Lower leg skin (tissue), 4 donors: ENCODE results near the gene AEBP1. TPM values are rescaled to one million over a fixed set of nuclear protein-coding genes. Genes with fewer than 3 reads are reported as not detected.

Source experiments
- DNase-seq, 2 donors: peaks; one replicate each; pipeline ENCODE4 v3.0.0-alpha.2; 2019; ENCODE audit warnings: low spot score in 2 of 2
- H3K4me3 ChIP-seq: fragments of 200-600 bp; sonication (generic); 2 replicates; pipeline ENCODE4 v1.5.1; 2017; ENCODE audit warnings: mild to moderate bottlenecking, low read depth; ENCODE audit not compliant: poor library complexity, severe bottlenecking
- POLR2A ChIP-seq, 2 donors: fragments of 450-650 bp; IDR thresholded peaks; one replicate each; pipeline ENCODE4 v1.6.1; 2016 to 2017; ENCODE audit warnings: antibody characterized with exemption in 2 of 2, mild to moderate bottlenecking in 1 of 2, moderate library complexity in 1 of 2
- WGBS, 2 donors: methylation state at CpG; one replicate each; pipeline ENCODE4 v1.1.5; 2018; 5-methylcytosine and 5-hydroxymethylcytosine counted together
- intact Hi-C: fragments of 100-400 bp; cut with DNase I; formaldehyde crosslinking; loops from one replicate; pipeline ENCODE4 v1.15.0; 2023; ENCODE audit warnings: low total_unique reads
- total RNA-seq, 4 donors: library from RNA; depleted of rRNA; stranded (reverse); fragments of >200 nt; gene quantifications; one replicate each; pipeline ENCODE4 v1.1.0, GENCODE V29; 2016
- TF ChIP-seq, protein P1 (sequence below), 3 donors: fragments of 450-650 bp; IDR thresholded peaks; one replicate each; pipeline ENCODE4 v1.5.1; 2016; ENCODE audit warnings: antibody characterized with exemption in 3 of 3, mild to moderate bottlenecking in 3 of 3, moderate library complexity in 2 of 3

AEBP1 gene
- total RNA-seq, 4 donors from 2014 or later, result 52.6 to 134 (median 54.6) TPM

DNA sequence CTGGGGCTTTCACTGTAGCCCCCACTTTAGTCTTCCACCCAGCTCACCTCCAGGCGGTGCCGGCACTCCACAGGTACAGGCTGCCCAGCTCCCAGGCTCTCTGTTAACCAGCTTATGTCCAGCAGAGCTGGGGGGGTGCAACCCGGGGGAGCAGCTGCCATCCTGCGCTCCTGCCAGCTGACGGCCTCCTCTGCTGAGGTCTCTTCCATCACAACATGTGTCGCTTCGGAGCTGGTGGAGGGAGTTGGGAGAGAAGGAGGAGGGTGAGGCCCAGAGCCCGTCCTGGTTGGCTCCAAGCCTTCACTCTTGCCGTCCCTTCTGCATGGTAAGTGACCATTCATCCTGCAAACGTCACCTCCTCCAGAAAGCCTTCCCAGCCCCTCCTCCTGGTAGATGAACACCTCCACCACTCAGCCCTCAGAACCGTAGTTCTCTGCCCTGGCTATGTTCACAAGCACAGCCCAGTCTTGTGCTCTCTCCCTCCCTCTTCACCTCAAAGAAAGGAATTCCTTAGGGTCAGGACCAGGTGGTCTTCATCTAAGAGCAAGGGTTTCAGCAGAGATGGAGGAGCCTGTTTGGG is 23.4 kb upstream of the AEBP1 start:
- WGBS, 2 donors, result 82 to 83% methylated on average over 11 of the region's 11 CpGs
- intact Hi-C loops, result no loop called here
- H3K4me3 ChIP-seq, result no peak overlapping the region

DNA sequence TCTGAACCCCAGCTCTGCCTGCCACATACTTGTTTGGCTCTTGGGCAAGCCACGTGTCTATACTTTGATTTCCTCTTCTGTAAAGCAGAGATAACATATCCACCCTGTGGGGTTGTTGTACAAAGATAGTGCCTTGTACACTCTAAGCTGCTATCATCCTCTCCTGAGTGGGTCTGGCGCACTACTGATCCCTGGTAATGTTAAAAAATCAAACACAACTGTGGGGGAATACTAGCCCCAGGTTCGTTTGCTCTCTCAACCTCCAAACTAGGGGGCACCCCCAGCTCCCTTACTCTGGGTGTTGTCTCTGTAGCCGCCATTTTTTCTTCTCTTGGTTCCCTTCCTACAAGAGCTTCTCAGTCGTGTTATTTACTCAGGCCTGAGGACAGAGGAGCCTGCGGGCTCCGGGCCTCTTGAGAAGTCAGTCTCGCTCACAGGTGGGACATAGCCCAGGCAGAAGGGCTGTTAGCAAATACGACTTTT is 22.8 kb upstream of the AEBP1 start:
- 50 to 51% methylated on average over 9 of the region's 9 CpGs for WGBS, 2 donors
- intact Hi-C loops, result no loop called here
- DNase-seq, result no peak
- TF ChIP-seq, protein P1, sequence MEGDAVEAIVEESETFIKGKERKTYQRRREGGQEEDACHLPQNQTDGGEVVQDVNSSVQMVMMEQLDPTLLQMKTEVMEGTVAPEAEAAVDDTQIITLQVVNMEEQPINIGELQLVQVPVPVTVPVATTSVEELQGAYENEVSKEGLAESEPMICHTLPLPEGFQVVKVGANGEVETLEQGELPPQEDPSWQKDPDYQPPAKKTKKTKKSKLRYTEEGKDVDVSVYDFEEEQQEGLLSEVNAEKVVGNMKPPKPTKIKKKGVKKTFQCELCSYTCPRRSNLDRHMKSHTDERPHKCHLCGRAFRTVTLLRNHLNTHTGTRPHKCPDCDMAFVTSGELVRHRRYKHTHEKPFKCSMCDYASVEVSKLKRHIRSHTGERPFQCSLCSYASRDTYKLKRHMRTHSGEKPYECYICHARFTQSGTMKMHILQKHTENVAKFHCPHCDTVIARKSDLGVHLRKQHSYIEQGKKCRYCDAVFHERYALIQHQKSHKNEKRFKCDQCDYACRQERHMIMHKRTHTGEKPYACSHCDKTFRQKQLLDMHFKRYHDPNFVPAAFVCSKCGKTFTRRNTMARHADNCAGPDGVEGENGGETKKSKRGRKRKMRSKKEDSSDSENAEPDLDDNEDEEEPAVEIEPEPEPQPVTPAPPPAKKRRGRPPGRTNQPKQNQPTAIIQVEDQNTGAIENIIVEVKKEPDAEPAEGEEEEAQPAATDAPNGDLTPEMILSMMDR (IDR thresholded peaks at IDR 0.05), result no peak
- TF ChIP-seq POLR2A (IDR thresholded peaks at IDR 0.05), result no peak
- no peak overlapping the region for H3K4me3 ChIP-seq

More for the DNA sequence above, 23.4 kb upstream of the AEBP1 start:
- no peak for TF ChIP-seq POLR2A (IDR thresholded peaks at IDR 0.05)
- TF ChIP-seq, protein P1 (IDR thresholded peaks at IDR 0.05), result no peak
- no peak for DNase-seq

DNA sequence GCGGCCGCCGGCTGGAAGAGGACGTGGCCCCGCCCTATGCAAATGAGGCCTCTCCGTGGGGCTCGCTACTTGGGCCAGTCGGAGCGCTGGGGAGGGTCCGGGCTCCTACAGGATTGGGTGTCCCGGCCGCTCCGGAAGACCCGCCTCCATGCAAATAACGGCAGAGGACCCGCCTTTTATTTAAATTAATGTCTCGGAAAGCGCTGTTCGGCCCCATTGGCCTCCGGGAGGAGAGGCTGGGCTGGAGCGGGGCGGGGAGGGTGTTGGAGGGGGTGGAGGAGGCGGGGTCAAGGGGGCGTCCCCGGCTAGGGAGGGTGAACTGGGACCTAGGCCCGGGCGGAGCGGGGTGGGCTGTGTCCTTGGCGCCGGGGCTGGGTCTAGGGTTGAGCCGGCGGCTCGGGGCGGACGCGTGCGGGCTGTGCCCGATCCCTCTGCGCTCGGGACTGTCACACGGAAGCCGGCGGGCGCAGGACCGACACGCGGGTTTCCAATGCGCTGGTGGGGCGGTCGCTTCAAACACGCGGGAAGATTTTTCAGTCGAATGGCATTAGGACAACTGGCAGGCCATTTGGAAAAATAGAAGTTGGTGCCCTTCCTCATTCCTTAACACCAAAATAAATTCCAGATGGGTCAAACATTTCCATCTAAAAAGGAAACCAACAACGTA is 21.5 kb upstream of the AEBP1 start:
- intact Hi-C loops, result no loop called here
- WGBS, 2 donors, result 0 to 1% methylated on average over 49 to 52 of the region's 54 CpGs

DNA sequence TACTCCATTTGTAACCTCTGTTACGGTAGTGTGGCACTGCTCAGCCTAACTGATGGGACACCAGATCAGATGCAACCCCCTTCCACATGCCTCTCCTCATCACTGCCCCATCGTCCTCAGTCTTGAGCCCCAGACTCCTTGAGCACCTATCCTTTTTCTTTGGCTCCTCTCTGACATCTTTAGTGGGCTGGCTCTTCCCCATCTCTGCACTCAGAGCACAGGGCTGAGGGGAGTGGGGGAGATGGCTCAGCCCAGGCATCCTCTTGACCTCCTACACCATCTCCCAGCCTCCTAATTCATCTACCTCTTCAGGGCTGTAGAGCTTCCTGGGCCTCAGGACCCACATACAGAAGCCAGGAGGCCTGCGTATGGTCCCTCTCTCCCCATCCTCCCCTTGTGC is 20.3 kb upstream of the AEBP1 start:
- no peak for TF ChIP-seq POLR2A (IDR thresholded peaks at IDR 0.05)
- TF ChIP-seq, protein P1 (IDR thresholded peaks at IDR 0.05), result no peak
- WGBS, 2 donors, result 88 to 95% methylated on average over 3 of the region's 3 CpGs
- H3K4me3 ChIP-seq, result no peak overlapping the region
- intact Hi-C loops, result no loop called here
- no peak for DNase-seq

More for the DNA sequence above, 21.5 kb upstream of the AEBP1 start:
- TF ChIP-seq POLR2A (IDR thresholded peaks at IDR 0.05), result peak in 1 of 2 donors; percentile 5
- TF ChIP-seq, protein P1 (IDR thresholded peaks at IDR 0.05), result no peak
- peak; percentile 99 to 100 for DNase-seq
- peak overlapping the region; percentile 34 for H3K4me3 ChIP-seq

DNA sequence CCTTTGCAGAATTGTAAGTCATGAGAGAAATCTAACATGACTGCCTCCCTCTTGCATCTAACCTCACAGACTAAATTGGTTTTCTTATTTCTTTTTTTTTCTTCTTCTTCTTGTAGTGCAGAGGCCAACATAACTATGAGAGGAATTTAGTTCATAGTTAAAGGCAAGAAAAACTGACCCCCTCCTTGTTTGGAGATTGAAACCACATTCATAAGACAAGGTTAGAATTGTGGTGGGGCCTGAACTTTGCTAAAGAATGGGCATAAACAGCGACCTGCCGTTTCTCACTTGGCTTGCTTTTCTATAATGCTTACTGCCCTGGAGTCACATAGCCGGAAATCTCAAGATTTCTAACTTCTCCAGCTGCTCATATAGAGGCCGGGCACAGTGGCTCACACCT is 19.4 kb upstream of the AEBP1 start:
- H3K4me3 ChIP-seq, result no peak overlapping the region
- intact Hi-C loops, result no loop called here

More for the DNA sequence above, 19.4 kb upstream of the AEBP1 start:
- no peak for DNase-seq
- 72 to 75% methylated on average over 4 of the region's 4 CpGs for WGBS, 2 donors
- TF ChIP-seq POLR2A (IDR thresholded peaks at IDR 0.05), result no peak
- TF ChIP-seq, protein P1 (IDR thresholded peaks at IDR 0.05), result no peak
